Astrocyte (in vitro differentiated cells and primary cell): ENCODE measurements around the gene CNTN3. TPM values are rescaled to one million over a fixed set of nuclear protein-coding genes. Genes with fewer than 3 reads are reported as not detected.

Experiments used
- DNase-seq: peaks from one replicate; pipeline ENCODE4 v3.0.0-alpha.2; 2010; ENCODE audit warnings: low read depth
- FAIRE-seq: peaks from 2 replicates; lab custom pipeline; 2011; peaks lifted over from hg19 to GRCh38; lab: Jason Lieb, UNC
- H2AFZ ChIP-seq: 2 replicates; pipeline ENCODE4 v1.6.0; 2012; ENCODE audit warnings: low read depth, low read length, inconsistent platforms
- H3K27ac ChIP-seq: 2 replicates; pipeline ENCODE4 v1.5.1; 2011; ENCODE audit warnings: low read depth, low read length, inconsistent platforms
- H3K27me3 ChIP-seq: 2 replicates; pipeline ENCODE4 v1.6.0; 2011; ENCODE audit warnings: low read length, inconsistent platforms; ENCODE audit not compliant: insufficient read depth
- H3K36me3 ChIP-seq: 2 replicates; pipeline ENCODE4 v1.5.1; 2011; ENCODE audit warnings: low read length, inconsistent platforms; ENCODE audit not compliant: insufficient read depth
- H3K4me1 ChIP-seq: 2 replicates; pipeline ENCODE4 v1.5.1; 2011; ENCODE audit warnings: low read length, inconsistent platforms; ENCODE audit not compliant: insufficient read depth
- H3K4me2 ChIP-seq: 2 replicates; pipeline ENCODE4 v1.6.0; 2012; ENCODE audit warnings: low read length, inconsistent platforms
- H3K4me3 ChIP-seq: 2 replicates; pipeline ENCODE4 v1.5.1; 2011; ENCODE audit warnings: low read depth, mild to moderate bottlenecking, low read length, inconsistent platforms; ENCODE audit not compliant: insufficient read depth
- H3K79me2 ChIP-seq: 2 replicates; pipeline ENCODE4 v1.6.0; 2012; ENCODE audit warnings: mild to moderate bottlenecking, low read length, inconsistent platforms; ENCODE audit not compliant: insufficient read depth
- H3K9ac ChIP-seq: 2 replicates; pipeline ENCODE4 v1.6.0; 2012; ENCODE audit warnings: mild to moderate bottlenecking, low read length, inconsistent platforms
- H3K9me3 ChIP-seq: 2 replicates; pipeline ENCODE4 v1.5.1; 2012; ENCODE audit warnings: low read depth, mild to moderate bottlenecking, low read length, inconsistent platforms; ENCODE audit not compliant: insufficient read depth
- H4K20me1 ChIP-seq: 2 replicates; pipeline ENCODE4 v1.6.0; 2012; ENCODE audit warnings: low read length, inconsistent platforms; ENCODE audit not compliant: insufficient read depth
- H3K27ac Mint-ChIP-seq: one replicate; pipeline ENCODE4 v1.8.0; 2021; ENCODE audit warnings: mild to moderate bottlenecking, mixed read lengths; ENCODE audit not compliant: unreplicated experiment
- H3K27me3 Mint-ChIP-seq: one replicate; pipeline ENCODE4 v1.8.0; 2021; ENCODE audit warnings: low read depth, mixed read lengths; ENCODE audit not compliant: unreplicated experiment
- H3K36me3 Mint-ChIP-seq: one replicate; pipeline ENCODE4 v1.8.0; 2021; ENCODE audit warnings: low read depth, mixed read lengths; ENCODE audit not compliant: unreplicated experiment
- H3K4me1 Mint-ChIP-seq: one replicate; pipeline ENCODE4 v1.8.0; 2021; ENCODE audit warnings: low read depth, mixed read lengths; ENCODE audit not compliant: unreplicated experiment
- H3K4me3 Mint-ChIP-seq: one replicate; pipeline ENCODE4 v1.8.0; 2021; ENCODE audit warnings: mild to moderate bottlenecking, moderate library complexity, mixed read lengths; ENCODE audit not compliant: unreplicated experiment
- H3K9me3 Mint-ChIP-seq: one replicate; pipeline ENCODE4 v1.8.0; 2021; ENCODE audit warnings: mild to moderate bottlenecking, mixed read lengths; ENCODE audit not compliant: unreplicated experiment
- EZH2 ChIP-seq: IDR thresholded peaks from 2 replicates; pipeline ENCODE4 v1.6.1; 2012; ENCODE audit warnings: mild to moderate bottlenecking, low read length, inconsistent platforms; ENCODE audit not compliant: insufficient read depth
- total RNA-seq: library from RNA; stranded (reverse); gene quantifications from 2 replicates; pipeline ENCODE4 v1.2.1, GENCODE V29; 2021
- TF ChIP-seq, protein P1 (sequence below): IDR thresholded peaks from 2 replicates; pipeline ENCODE4 v1.5.1; 2011; ENCODE audit warnings: low read depth, mild to moderate bottlenecking, inconsistent platforms, low read length, moderate library complexity; ENCODE audit not compliant: insufficient read depth

The CNTN3 gene
- total RNA-seq, 1 donor from 2014 or later = 0.50 TPM

DNA sequence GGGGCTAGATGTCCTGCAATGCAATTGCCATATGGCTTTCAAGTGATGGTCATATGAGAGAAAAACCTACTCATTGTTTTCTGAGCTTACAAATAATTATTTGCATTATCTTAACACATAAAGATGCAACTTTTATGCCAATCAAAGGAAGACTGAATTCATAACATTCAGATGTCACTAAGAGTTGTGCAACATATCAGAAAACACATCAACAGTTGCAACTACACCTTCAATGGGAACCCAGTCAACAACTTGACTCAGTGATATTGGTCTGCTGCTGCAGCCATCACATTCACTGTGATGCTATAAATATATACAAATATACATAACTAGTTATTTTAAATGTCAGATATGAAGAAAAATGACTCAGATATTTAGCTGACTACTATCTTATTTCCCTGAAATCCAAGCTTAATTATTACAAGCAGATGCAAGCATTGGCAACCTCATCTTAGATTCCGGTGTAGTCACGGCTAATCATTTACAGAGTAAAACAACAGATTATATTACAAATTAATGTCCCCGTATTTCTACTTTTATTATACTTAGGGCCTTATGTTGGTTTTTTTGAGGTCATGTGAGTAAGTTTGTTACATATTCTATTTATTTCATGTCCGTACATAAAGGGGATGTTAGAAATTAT lies 23.7 kb downstream of the CNTN3 start:
- DNase-seq (no peak), FAIRE-seq (no peak)
- TF ChIP-seq, protein P1, sequence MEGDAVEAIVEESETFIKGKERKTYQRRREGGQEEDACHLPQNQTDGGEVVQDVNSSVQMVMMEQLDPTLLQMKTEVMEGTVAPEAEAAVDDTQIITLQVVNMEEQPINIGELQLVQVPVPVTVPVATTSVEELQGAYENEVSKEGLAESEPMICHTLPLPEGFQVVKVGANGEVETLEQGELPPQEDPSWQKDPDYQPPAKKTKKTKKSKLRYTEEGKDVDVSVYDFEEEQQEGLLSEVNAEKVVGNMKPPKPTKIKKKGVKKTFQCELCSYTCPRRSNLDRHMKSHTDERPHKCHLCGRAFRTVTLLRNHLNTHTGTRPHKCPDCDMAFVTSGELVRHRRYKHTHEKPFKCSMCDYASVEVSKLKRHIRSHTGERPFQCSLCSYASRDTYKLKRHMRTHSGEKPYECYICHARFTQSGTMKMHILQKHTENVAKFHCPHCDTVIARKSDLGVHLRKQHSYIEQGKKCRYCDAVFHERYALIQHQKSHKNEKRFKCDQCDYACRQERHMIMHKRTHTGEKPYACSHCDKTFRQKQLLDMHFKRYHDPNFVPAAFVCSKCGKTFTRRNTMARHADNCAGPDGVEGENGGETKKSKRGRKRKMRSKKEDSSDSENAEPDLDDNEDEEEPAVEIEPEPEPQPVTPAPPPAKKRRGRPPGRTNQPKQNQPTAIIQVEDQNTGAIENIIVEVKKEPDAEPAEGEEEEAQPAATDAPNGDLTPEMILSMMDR = no peak
- TF ChIP-seq EZH2 = no peak
- Histone ChIP-seq H3K9me3 (no peaks in the 10 kb centered on the region), H3K36me3 (no peaks in the 10 kb centered on the region), H2AFZ (no peak overlapping the region), H3K4me3 (no peak overlapping the region), H3K79me2 (no peaks in the 10 kb centered on the region), H3K27ac (no peak overlapping the region), H3K4me2 (no peak overlapping the region), H3K27me3 (no peaks in the 10 kb centered on the region), H3K9ac (no peak overlapping the region), H3K4me1 (no peaks in the 10 kb centered on the region), H4K20me1 (no peaks in the 10 kb centered on the region)
- Mint-ChIP-seq H3K9me3 (no peaks in the 10 kb centered on the region), H3K4me3 (no peak overlapping the region), H3K36me3 (no peaks in the 10 kb centered on the region), H3K27ac (no peak overlapping the region), H3K27me3 (no peaks in the 10 kb centered on the region), H3K4me1 (peaks cover 3% of the 10 kb centered on the region)

DNA sequence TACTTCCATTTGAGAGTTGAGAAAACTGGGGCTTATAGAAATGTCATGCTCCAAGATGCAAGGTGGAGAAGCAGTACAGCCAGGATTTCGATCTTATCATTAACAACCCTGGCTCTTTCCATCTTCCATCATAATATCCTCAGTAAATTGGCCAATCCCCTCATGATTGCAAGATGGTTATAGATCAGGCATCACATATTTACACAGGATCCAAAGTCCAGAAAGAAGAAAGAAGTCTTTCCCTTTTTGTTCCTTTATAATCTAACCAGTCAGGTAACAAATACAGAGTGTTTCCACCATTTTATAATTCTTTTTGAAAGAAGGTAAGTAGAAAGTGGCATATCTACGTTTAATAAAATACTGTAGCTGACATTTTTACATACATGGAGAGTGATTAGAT lies 29.7 kb downstream of the CNTN3 start:
- Histone ChIP-seq H3K4me1 (no peaks in the 10 kb centered on the region), H3K4me3 (no peak overlapping the region), H3K9me3 (no peaks in the 10 kb centered on the region), H3K79me2 (no peaks in the 10 kb centered on the region), H3K4me2 (no peak overlapping the region), H3K9ac (no peak overlapping the region), H3K36me3 (no peaks in the 10 kb centered on the region), H2AFZ (no peak overlapping the region), H3K27me3 (no peaks in the 10 kb centered on the region), H4K20me1 (no peaks in the 10 kb centered on the region), H3K27ac (no peak overlapping the region)
- TF ChIP-seq, protein P1 = no peak
- TF ChIP-seq EZH2 = no peak
- H3K4me1 Mint-ChIP-seq = no peaks in the 10 kb centered on the region
- H3K36me3 Mint-ChIP-seq = no peaks in the 10 kb centered on the region
- DNase-seq (no peak), FAIRE-seq (no peak)
- no peak overlapping the region for H3K27ac Mint-ChIP-seq
- no peaks in the 10 kb centered on the region for H3K27me3 Mint-ChIP-seq
- no peak overlapping the region for H3K4me3 Mint-ChIP-seq
- no peaks in the 10 kb centered on the region for H3K9me3 Mint-ChIP-seq

DNA sequence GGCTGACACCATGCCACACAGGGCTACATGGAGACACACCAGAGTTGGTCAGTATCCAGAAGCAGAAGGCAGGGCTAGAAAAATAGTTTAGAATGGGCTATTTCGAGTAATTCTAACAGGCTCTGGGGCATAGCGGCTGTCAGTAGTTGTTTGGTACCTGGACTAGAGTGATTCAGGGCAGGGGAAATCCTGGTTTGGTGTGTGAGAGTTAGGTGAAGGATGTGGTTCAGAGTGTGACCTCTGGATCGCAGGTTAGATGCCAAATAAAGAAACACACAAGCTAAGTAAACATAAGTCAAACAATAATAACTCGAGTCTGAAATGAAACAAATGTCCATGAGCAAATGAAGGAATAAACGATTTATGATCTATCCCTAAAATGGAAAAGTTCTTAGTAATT lies 31.5 kb downstream of the CNTN3 start:
- Mint-ChIP-seq H3K4me1 (no peaks in the 10 kb centered on the region), H3K4me3 (no peak overlapping the region), H3K36me3 (no peaks in the 10 kb centered on the region), H3K27ac (no peak overlapping the region), H3K27me3 (no peaks in the 10 kb centered on the region), H3K9me3 (no peaks in the 10 kb centered on the region)
- no peak overlapping the region for H2AFZ ChIP-seq
- no peak overlapping the region for H3K4me2 ChIP-seq
- no peaks in the 10 kb centered on the region for H3K9me3 ChIP-seq
- H3K79me2 ChIP-seq = no peaks in the 10 kb centered on the region
- FAIRE-seq (no peak), DNase-seq (no peak)
- H3K9ac ChIP-seq = no peak overlapping the region
- no peaks in the 10 kb centered on the region for H3K36me3 ChIP-seq
- no peak overlapping the region for H3K27ac ChIP-seq
- no peaks in the 10 kb centered on the region for H3K4me1 ChIP-seq
- no peaks in the 10 kb centered on the region for H3K27me3 ChIP-seq
- TF ChIP-seq EZH2 = no peak
- TF ChIP-seq, protein P1 = no peak
- H4K20me1 ChIP-seq = no peaks in the 10 kb centered on the region
- no peak overlapping the region for H3K4me3 ChIP-seq
